Skeletal muscle satellite cell (primary cell): ENCODE measurements around the gene ULK3.

Source experiments
- H3K27me3 ChIP-seq: 2 replicates; pipeline ENCODE4 v1.7.0; 2013; ENCODE audit warnings: low read length; ENCODE audit not compliant: control insufficient read depth, insufficient read depth
- H3K36me3 ChIP-seq: 2 replicates; pipeline ENCODE4 v1.7.0; 2013; ENCODE audit warnings: mild to moderate bottlenecking, control low read depth, low read length; ENCODE audit not compliant: insufficient read depth
- H3K4me1 ChIP-seq: 2 replicates; pipeline ENCODE4 v1.7.0; 2013; ENCODE audit warnings: low read length; ENCODE audit not compliant: control insufficient read depth, insufficient read depth
- H3K4me2 ChIP-seq: 2 replicates; pipeline ENCODE4 v1.7.0; 2013; ENCODE audit warnings: mild to moderate bottlenecking, low read length
- H3K4me3 ChIP-seq: 2 replicates; pipeline ENCODE4 v1.7.0; 2013; ENCODE audit warnings: low read length
- H3K9ac ChIP-seq: 2 replicates; pipeline ENCODE4 v1.7.0; 2013; ENCODE audit warnings: mild to moderate bottlenecking, low read depth, low read length, moderate library complexity
- H3K9me3 ChIP-seq: replicated peaks from 2 replicates; pipeline ENCODE4 v1.7.0; 2013; ENCODE audit warnings: mild to moderate bottlenecking, control low read depth, low read length

Gene ULK3

DNA sequence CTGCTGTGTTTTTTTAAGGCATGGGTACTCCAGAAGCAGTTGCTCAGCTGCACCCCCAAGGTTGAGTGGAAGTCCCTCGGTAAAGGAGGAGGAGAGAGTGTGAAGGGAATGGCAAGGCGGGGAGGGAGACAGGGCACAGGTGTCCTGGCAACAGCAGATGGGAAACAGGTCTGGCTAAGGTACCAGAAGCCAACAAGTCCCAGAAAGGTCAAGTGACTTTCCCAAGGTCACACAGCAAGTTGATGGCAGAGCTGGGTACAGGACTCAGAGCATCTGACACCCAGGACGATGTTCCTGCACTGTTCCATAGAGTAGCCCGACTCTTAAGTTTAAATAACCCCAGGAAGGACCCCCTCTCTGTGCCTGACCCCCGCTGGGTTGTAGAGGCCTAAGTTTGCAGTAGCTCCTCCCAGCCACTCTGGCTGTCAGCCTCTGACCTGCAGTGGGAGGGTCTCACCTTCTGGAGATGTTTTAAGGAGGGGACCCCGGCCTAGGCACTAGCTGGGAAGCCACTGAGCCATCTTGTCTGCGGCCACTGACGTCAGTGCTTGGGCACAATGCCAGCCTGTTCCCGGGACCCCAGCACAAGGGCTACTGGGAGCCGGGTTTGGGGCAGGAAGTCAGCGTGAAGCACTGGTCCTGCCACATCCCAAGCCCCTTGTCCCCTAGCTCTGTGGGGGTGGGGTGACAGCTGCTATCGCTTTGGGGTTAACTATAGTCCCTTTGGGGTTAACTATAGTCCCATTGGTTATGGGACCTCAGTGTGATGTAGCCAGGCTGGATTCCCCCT lies 50.5 kb downstream of the ULK3 start:
- Histone ChIP-seq H3K9me3 (no peaks in the 10 kb centered on the region), H3K27me3 (no peaks in the 10 kb centered on the region), H3K4me1 (peaks cover 34% of the 10 kb centered on the region), H3K9ac (no peak overlapping the region), H3K4me2 (no peak overlapping the region), H3K4me3 (no peak overlapping the region), H3K36me3 (peaks cover 4% of the 10 kb centered on the region)

DNA sequence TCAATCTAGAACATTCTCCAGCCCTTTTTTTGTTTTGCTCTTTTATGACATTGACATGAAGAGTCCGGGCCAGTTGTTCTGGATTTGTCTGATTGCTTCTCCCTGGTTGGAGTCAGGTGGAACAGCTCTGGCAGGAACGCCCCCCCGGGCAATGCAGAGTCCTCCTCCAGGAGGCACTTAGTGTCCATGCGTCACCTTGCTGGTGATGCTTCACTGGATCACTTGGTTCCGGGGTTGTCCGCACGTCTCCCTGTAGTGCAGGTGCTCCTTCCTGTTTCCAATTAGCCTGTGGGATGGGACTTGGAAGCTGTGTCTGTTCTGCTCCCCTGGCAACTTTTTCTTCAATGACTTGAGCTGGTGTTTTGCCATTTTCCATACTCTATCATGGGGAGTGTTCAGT lies 51.3 kb downstream of the ULK3 start:
- Histone ChIP-seq H3K4me2 (no peak overlapping the region), H3K9me3 (no peaks in the 10 kb centered on the region), H3K4me3 (no peak overlapping the region), H3K4me1 (peaks cover 36% of the 10 kb centered on the region), H3K36me3 (peaks cover 4% of the 10 kb centered on the region), H3K27me3 (no peaks in the 10 kb centered on the region), H3K9ac (peak overlapping the region; percentile 66)

DNA sequence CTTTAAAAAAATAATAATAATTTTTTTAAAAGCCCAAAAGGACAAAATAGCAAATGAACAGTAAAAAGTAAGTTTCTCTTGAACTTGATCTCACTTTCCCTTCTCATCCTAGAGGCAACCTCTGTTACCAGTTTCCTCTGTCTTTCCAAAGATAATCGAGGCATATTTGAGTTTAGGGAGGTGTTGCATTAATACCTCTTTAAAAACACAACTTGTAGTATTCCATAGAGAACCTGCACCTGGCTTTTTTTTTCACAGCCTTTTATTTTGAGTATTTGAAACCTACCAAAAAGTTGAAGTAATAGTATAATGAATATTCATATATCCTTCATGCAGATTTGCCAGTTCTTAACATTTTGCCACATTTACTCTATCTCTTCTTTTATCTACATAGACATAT lies 51.9 kb downstream of the ULK3 start:
- Histone ChIP-seq H3K27me3 (no peaks in the 10 kb centered on the region), H3K9me3 (no peaks in the 10 kb centered on the region), H3K36me3 (peaks cover 4% of the 10 kb centered on the region), H3K9ac (peak overlapping the region; percentile 66), H3K4me1 (peaks cover 36% of the 10 kb centered on the region), H3K4me3 (no peak overlapping the region), H3K4me2 (peak overlapping the region; percentile 67)

DNA sequence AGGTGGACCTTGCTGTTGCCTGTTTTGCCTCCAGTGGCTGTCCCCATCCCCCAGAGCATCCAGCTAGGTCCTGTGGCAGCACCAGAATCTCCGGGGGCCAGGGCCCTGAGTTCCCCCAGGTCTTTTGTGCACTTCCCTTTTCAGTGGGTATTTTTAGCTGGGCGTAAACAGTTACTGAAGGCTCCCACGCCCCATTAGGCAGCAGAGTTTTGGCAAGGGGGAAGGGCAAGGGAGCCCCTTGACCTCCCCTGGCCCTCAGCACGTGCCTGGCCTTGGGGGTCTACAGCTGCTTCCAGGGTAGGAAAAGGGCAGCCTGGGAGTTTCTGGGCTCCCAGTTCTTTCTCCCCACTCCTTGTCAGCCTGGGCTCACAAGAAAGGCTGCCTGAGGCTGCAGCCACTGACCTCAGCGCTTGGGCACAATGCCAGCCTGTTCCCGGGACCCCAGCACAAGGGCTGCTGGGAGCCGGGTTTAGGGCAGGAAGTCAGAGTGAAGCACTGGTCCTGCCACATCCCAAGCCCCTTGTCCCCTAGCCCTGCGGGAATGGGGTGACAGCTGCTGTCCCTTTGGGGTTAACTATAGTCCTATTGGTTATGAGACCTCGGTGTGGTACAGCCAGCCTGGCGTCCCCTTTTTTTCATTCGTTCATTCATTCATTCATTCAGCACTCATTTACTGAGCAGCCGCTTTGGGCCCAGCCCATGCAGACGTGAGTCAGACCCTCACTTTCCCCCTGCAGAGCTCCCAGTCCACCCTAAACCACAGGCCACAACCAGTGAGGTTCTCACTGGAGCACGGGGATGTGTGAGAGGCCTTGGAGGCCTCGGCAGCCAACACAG lies 52.7 kb downstream of the ULK3 start:
- Histone ChIP-seq H3K27me3 (no peaks in the 10 kb centered on the region), H3K36me3 (peaks cover 7% of the 10 kb centered on the region), H3K4me1 (peaks cover 38% of the 10 kb centered on the region), H3K9me3 (no peaks in the 10 kb centered on the region), H3K9ac (peak overlapping the region; percentile 66), H3K4me2 (peak overlapping the region; percentile 67), H3K4me3 (peak overlapping the region; percentile 7)

DNA sequence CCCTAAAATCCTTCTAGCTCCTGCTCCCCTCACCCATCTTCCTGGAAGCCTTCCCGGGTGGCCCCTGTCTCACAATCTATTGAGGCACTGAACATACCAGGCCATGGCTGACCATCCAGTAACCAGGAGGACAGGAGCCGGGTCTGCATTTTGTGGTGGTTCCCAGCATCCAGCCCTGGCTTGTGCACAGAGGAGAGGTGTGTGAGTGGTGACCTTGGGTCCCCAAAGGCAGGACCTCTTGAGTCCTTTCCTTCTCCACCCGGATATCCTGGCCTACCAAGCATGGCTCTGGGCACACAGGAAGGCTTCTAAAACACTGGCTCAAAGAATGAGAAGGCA lies 53.2 kb downstream of the ULK3 start:
- no peak overlapping the region for H3K4me3 ChIP-seq
- peak overlapping the region; percentile 66 for H3K9ac ChIP-seq

DNA sequence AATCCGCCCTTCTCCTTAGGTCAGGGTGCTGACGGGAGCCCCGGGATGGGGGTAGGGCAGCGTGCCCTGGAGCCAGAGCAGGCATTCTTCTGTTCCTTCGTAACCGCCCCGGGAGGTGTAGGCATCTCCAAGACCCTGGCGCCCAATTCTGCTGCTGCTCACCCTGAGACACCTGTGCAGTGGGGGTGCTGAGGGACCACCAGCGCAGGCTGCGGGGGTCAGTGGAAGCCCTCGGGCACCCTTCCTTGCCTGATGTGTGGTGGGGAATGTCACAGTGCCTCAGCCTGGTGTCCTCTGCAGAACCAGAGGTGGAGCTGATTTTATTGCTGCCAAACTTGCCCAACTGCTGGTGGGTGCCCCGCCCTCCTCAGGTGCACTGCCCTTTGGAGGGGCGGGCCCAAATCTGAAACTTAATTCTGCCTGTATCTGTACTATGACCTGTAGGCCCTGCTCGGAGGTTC lies 53.8 kb downstream of the ULK3 start:
- Histone ChIP-seq H3K4me2 (no peak overlapping the region), H3K9me3 (no peaks in the 10 kb centered on the region), H3K36me3 (peaks cover 9% of the 10 kb centered on the region), H3K27me3 (no peaks in the 10 kb centered on the region), H3K9ac (no peak overlapping the region), H3K4me1 (peaks cover 44% of the 10 kb centered on the region), H3K4me3 (no peak overlapping the region)

More for the DNA sequence above, 53.2 kb downstream of the ULK3 start:
- Histone ChIP-seq H3K4me1 (peaks cover 41% of the 10 kb centered on the region), H3K27me3 (no peaks in the 10 kb centered on the region), H3K4me2 (peak overlapping the region; percentile 67), H3K9me3 (no peaks in the 10 kb centered on the region), H3K36me3 (peaks cover 9% of the 10 kb centered on the region)

DNA sequence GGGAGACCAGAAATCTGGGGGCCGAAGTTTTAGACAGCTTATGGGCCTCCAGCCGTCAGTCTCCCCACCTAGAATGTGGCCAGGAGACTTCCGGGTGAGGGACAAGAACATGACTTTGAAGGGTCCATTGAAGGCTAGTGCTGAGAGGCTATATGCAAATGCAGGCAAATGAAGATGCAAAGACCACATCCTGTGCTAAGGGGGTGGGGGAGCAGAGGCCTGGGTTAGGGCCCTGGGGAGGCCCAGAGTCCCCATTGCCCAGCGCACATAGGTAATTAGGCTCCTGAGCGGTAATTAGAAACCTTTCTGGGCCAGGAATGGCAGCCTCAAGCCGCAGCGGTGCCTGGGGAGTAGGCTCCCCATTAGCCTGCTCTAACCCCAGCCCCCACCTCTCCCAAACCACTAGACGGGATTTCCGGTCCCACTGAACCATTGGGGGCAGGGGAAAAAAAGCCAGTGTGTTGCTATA lies 54.2 kb downstream of the ULK3 start:
- Histone ChIP-seq H3K4me1 (peaks cover 48% of the 10 kb centered on the region), H3K4me2 (no peak overlapping the region), H3K9ac (no peak overlapping the region), H3K36me3 (peaks cover 9% of the 10 kb centered on the region), H3K27me3 (no peaks in the 10 kb centered on the region), H3K4me3 (no peak overlapping the region), H3K9me3 (no peaks in the 10 kb centered on the region)

DNA sequence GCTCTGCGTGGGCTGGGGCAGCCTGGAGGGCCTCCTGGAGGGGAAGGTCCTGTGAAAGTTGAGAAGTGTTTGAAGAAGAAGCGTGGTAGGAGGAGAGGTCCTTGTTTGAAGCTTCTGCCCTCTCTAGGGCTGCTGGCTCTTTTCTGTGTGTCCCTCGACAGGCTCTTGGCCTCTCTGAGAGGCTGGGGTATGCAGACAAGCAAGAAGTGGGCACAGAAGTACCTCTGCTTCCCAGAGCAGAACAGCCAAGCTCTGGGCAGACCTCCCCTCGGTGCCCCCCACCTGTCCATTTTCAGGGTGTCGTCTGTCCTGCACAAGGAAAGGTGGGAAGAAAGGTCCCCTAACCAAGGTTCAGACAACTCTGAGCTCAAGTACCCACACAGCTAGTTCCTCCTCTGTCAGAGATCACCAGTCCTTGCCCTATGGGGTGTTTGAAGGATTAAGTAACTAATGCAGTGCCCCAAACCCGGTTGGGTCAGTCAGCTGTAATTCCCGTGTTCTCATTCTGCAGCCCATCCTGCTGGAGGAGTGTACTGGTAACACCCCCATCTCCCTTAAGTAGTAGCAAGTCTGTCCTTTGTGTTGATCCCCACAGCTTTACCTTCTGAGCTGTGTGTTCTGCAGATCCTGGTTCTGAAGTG lies 54.8 kb downstream of the ULK3 start:
- Histone ChIP-seq H3K4me3 (no peak overlapping the region), H3K9me3 (no peaks in the 10 kb centered on the region), H3K4me2 (no peak overlapping the region), H3K27me3 (no peaks in the 10 kb centered on the region), H3K9ac (no peak overlapping the region), H3K4me1 (peaks cover 53% of the 10 kb centered on the region), H3K36me3 (peaks cover 9% of the 10 kb centered on the region)

DNA sequence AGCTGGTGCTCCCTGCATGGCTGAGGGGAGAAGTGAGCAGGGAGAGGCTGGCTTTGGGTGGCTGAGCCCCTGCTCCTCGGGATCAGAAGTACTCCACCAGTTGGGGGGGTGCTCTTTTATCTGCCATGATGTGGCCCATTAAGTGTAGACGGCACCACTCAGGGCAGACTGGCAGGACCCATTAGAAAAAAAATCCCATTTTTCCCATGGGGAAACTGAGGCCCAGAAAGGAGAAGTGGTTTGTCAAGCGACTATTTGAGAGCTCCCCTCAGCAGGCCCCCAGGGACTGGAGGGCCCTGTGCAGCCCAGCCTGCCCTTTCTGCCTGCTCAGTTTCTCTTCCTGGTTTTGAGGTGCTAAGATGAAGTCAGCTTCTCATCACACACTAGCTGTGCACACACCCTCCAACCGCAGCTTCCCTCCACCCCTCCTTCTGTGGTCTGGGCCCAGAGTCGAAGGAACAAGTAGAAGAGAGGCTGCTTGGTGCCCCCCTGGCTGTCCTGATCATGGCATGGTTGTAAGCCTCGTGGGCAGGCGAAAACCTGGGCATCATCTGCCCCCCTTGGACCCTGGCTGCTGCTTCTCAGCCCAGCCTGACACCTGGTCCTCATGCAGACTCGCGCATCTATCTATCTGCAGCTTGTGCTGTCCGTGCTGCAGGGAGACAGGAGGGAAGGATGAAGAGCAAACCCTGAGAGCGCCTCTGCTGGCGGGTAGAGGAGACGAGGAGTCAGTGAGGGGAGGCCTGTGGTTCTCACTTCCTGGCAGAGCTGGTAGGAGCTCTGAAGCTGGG lies 55.5 kb downstream of the ULK3 start:
- Histone ChIP-seq H3K4me2 (no peak overlapping the region), H3K9me3 (no peaks in the 10 kb centered on the region), H3K27me3 (no peaks in the 10 kb centered on the region), H3K36me3 (peaks cover 9% of the 10 kb centered on the region), H3K9ac (no peak overlapping the region), H3K4me1 (peaks cover 52% of the 10 kb centered on the region), H3K4me3 (no peak overlapping the region)

DNA sequence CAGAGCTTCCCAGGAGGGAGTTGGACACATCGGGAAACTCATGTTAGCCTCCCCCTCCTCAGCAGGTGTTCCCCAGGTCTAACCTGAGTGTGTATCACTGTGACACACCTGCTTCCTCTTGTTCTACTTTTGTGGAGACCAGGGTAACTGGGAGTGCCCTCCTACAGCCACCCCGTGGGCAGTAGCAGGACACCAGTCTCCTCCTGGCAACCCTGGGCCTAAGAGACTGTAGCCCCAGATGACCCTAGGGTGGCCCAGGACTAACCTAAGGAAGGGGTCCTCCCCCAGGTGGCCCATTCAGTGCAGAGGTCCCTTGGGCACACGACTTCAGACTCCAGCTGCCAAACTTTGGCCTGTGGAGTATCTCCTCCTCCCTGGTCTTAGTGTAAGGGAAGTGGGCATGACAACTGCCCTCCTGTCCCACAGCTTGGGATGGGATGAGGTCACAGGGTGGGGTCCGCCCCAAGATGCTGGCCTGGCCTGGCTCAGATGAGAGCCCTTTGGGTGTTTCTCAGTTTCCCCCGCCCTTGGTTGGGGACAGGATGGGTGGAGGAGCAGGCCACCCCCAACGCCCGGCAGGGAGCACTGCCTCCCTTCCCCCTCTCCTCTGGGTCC lies 56.3 kb downstream of the ULK3 start:
- Histone ChIP-seq H3K4me3 (no peak overlapping the region), H3K4me2 (no peak overlapping the region), H3K36me3 (peaks cover 5% of the 10 kb centered on the region), H3K4me1 (peaks cover 53% of the 10 kb centered on the region), H3K9ac (no peak overlapping the region), H3K27me3 (no peaks in the 10 kb centered on the region), H3K9me3 (no peaks in the 10 kb centered on the region)
